Liver (tissue), 9 donors: ENCODE data around the gene CSNK1G2. TPM values are rescaled to one million over a fixed set of nuclear protein-coding genes. Genes with fewer than 3 reads are reported as not detected.

Experiments used
- DNase-seq: peaks from one replicate; pipeline ENCODE4 v3.0.0-alpha.2; 2017; ENCODE audit warnings: low spot score
- H3K27ac ChIP-seq, 2 donors: one replicate each; pipeline ENCODE4 v1.7.0; 2013; ENCODE audit warnings: inconsistent platforms in 2 of 2, low read length in 2 of 2, control low read depth in 1 of 2, low read depth in 1 of 2, mild to moderate bottlenecking in 1 of 2
- H3K27me3 ChIP-seq, 4 donors: one replicate each; pipeline versions ENCODE4 v1.6.1 to v1.7.0; 2013; ENCODE audit warnings: low read length in 3 of 4, inconsistent platforms in 1 of 4, mild to moderate bottlenecking in 1 of 4, moderate library complexity in 1 of 4; ENCODE audit not compliant: control insufficient read depth in 4 of 4, insufficient read depth in 4 of 4
- H3K36me3 ChIP-seq, 4 donors: one replicate each; pipeline versions ENCODE4 v1.6.1 to v1.7.0; 2013; ENCODE audit warnings: low read length in 3 of 4, mild to moderate bottlenecking in 3 of 4, low read depth in 1 of 4, moderate library complexity in 1 of 4; ENCODE audit not compliant: control insufficient read depth in 4 of 4, insufficient read depth in 3 of 4
- H3K4me1 ChIP-seq, 4 donors: one replicate each; pipeline versions ENCODE4 v1.6.1 to v1.7.0; 2013; ENCODE audit warnings: low read length in 3 of 4, mild to moderate bottlenecking in 3 of 4, moderate library complexity in 1 of 4; ENCODE audit not compliant: control insufficient read depth in 4 of 4, insufficient read depth in 4 of 4
- H3K4me3 ChIP-seq, 3 donors: one replicate each; pipeline versions ENCODE4 v1.6.1 to v1.7.0; 2013; ENCODE audit warnings: low read length in 3 of 3, control low read depth in 1 of 3, low read depth in 1 of 3, mild to moderate bottlenecking in 1 of 3
- H3K9ac ChIP-seq, 2 donors: one replicate each; pipeline ENCODE4 v1.7.0; 2013; ENCODE audit warnings: low read length in 2 of 2, mild to moderate bottlenecking in 2 of 2, moderate library complexity in 2 of 2, control low read depth in 1 of 2, low read depth in 1 of 2
- H3K9me3 ChIP-seq, 4 donors: one replicate each; pipeline versions ENCODE4 v1.6.1 to v1.7.0; 2013; ENCODE audit warnings: low read length in 3 of 4; ENCODE audit not compliant: control insufficient read depth in 4 of 4
- CTCF ChIP-seq: fragments of 150-350 bp; IDR thresholded peaks from 2 replicates; pipeline ENCODE4 v1.5.1; 2017; ENCODE audit warnings: improper control_type of control experiment, low read depth, low read length; ENCODE audit not compliant: missing input control
- EGR1 ChIP-seq, 2 donors: IDR thresholded peaks; 2 replicates each; pipeline ENCODE4 v1.6.1; 2016 to 2018; ENCODE audit warnings: antibody characterized with exemption in 2 of 2, low read depth in 2 of 2
- FOXA1 ChIP-seq: IDR thresholded peaks from 2 replicates; pipeline ENCODE4 v1.6.1; 2016; ENCODE audit warnings: antibody characterized with exemption
- FOXA2 ChIP-seq: IDR thresholded peaks from 2 replicates; pipeline ENCODE4 v1.6.1; 2016; ENCODE audit warnings: antibody characterized with exemption
- GABPA ChIP-seq, 2 donors: IDR thresholded peaks in 1 of 2; conservative IDR thresholded peaks in 1 of 2; 2 replicates each; pipeline ENCODE4 v1.6.1; 2016; ENCODE audit warnings: antibody characterized with exemption in 2 of 2, mild to moderate bottlenecking in 1 of 2, moderate library complexity in 1 of 2
- HNF4A ChIP-seq, 2 donors: conservative IDR thresholded peaks; 2 replicates each; pipeline ENCODE4 v1.6.1; 2016; ENCODE audit warnings: antibody characterized with exemption in 2 of 2, mild to moderate bottlenecking in 2 of 2
- HNF4G ChIP-seq: IDR thresholded peaks from 2 replicates; pipeline ENCODE4 v1.6.1; 2016; ENCODE audit warnings: antibody characterized with exemption
- JUND ChIP-seq, 2 donors: IDR thresholded peaks; 2 replicates each; pipeline ENCODE4 v1.6.1; 2016; ENCODE audit warnings: antibody characterized with exemption in 2 of 2
- NR2F2 ChIP-seq: IDR thresholded peaks from 2 replicates; pipeline ENCODE4 v1.6.1; 2016; ENCODE audit warnings: antibody characterized with exemption
- RAD21 ChIP-seq, 2 donors: IDR thresholded peaks; 2 replicates each; pipeline ENCODE4 v1.6.1; 2016; ENCODE audit warnings: antibody characterized with exemption in 2 of 2, mild to moderate bottlenecking in 2 of 2
- TAF1 ChIP-seq: conservative IDR thresholded peaks from 2 replicates; pipeline ENCODE4 v1.6.1; 2016; ENCODE audit warnings: antibody characterized with exemption, mild to moderate bottlenecking
- ZBTB33 ChIP-seq: IDR thresholded peaks from 2 replicates; pipeline ENCODE4 v1.6.1; 2016; ENCODE audit warnings: antibody characterized with exemption
- WGBS: extraction: QIAGEN DNeasy Blood & Tissue Kit; methylation state at CpG from one replicate; pipeline ENCODE4 v1.1.7; 2013; 5-methylcytosine and 5-hydroxymethylcytosine counted together
- polyA plus RNA-seq, 2 donors: library from polyadenylated mRNA; stranded (reverse) in 1 of 2; unstranded in 1 of 2; fragments of 200-250 nt in 1 of 2; fragments of >200 nt in 1 of 2; fragmentation: Nextera tagmentation in 1 of 2; extraction: Ambion mirVana in 1 of 2; gene quantifications; one replicate each; pipeline versions ENCODE4 v1.2.1 to v1.2.3, GENCODE V29; 2013 to 2015
- total RNA-seq, 2 donors: library from RNA; depleted of rRNA; stranded (reverse); fragments of >200 nt; gene quantifications; one replicate each; pipeline ENCODE4 v1.2.3, GENCODE V29; 2014
- TF ChIP-seq, protein P1 (sequence below): IDR thresholded peaks from 2 replicates; pipeline ENCODE4 v1.6.1; 2016; ENCODE audit warnings: antibody characterized with exemption, mild to moderate bottlenecking
- TF ChIP-seq, protein P2 (sequence below): IDR thresholded peaks from 2 replicates; pipeline ENCODE4 v1.6.1; 2016; ENCODE audit warnings: antibody characterized with exemption
- TF ChIP-seq, protein P3 (sequence below): IDR thresholded peaks from 2 replicates; pipeline ENCODE4 v1.6.1; 2016; ENCODE audit warnings: antibody characterized with exemption
- donor health status: healthy.
- donor health status: healthy.
- donor health status: healthy.
- donor health status: healthy.
- donor health status: healthy.

Gene CSNK1G2
- total and polyA plus RNA-seq, 4 donors, result 3.5 to 30.6 (median 23.9) TPM

DNA sequence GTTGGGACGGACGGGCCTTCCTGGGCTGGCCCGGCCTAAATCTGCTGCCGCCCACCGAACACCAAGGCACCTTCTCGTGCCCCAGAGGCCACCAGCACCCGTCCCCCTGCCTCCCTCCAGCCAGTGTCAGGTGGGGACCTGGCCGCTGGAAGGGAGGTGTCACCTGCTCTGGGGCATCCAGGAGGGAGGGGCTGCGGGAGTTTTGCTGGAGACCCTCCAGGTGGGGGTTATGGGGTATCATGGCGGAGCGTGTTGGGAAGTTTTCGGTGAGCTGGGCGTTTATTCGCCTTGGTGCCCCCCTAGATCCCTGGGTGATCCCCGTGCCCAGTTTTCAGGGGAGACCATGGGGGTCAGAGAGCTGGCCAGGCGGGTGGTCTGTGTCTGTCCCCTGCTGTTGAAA, 9.7 kb downstream of the CSNK1G2 start:
- TF ChIP-seq ZBTB33 (no peak), HNF4A (conservative IDR thresholded peaks at IDR 0.05) (no peak), FOXA1 (no peak), CTCF (no peak), RAD21 (IDR thresholded peaks at IDR 0.05) (no peak), EGR1 (IDR thresholded peaks at IDR 0.05; ENCODE audit: low read depth in 2 of 2) (no peak), JUND (IDR thresholded peaks at IDR 0.05) (no peak), NR2F2 (no peak), TAF1 (no peak)
- peaks cover 0 to 10% (median 2%) of the 10 kb centered on the region in 4 donors for H3K36me3 ChIP-seq
- no peaks in the 10 kb centered on the region for H3K9me3 ChIP-seq
- no peak overlapping the region for H3K9ac ChIP-seq
- no peaks in the 10 kb centered on the region for H3K4me1 ChIP-seq
- no peak for DNase-seq
- H3K27me3 ChIP-seq, result no peaks in the 10 kb centered on the region
- no peak overlapping the region for H3K4me3 ChIP-seq
- H3K27ac ChIP-seq, result no peak overlapping the region
- WGBS, result 97% methylated on average over 16 of the region's 16 CpGs

DNA sequence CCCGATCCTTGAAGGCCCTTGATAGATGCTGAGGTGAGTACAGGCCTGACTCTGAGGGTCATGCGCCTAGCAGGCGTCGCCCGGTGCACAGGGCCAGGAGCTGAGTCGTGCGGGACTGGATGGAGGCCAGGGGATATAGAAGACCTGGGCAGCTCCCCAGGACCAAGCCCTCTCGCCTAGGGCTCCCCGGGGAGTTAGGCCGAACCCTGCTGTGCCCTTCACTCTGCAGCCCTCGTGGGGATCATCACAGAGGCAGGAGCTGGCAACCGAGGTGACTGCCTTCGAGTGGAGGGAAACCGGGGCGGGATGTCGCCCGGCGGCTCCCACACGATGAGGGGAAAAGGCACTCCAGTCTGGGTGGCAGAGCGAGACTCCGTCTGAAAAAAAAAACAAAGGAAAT, 11.7 kb downstream of the CSNK1G2 start:
- H3K27me3 ChIP-seq, result no peaks in the 10 kb centered on the region
- H3K27ac ChIP-seq, result no peak overlapping the region
- no peaks in the 10 kb centered on the region for H3K4me1 ChIP-seq
- peaks cover 0 to 11% (median 2%) of the 10 kb centered on the region in 4 donors for H3K36me3 ChIP-seq
- H3K4me3 ChIP-seq, result no peak overlapping the region
- TF ChIP-seq, protein P1, sequence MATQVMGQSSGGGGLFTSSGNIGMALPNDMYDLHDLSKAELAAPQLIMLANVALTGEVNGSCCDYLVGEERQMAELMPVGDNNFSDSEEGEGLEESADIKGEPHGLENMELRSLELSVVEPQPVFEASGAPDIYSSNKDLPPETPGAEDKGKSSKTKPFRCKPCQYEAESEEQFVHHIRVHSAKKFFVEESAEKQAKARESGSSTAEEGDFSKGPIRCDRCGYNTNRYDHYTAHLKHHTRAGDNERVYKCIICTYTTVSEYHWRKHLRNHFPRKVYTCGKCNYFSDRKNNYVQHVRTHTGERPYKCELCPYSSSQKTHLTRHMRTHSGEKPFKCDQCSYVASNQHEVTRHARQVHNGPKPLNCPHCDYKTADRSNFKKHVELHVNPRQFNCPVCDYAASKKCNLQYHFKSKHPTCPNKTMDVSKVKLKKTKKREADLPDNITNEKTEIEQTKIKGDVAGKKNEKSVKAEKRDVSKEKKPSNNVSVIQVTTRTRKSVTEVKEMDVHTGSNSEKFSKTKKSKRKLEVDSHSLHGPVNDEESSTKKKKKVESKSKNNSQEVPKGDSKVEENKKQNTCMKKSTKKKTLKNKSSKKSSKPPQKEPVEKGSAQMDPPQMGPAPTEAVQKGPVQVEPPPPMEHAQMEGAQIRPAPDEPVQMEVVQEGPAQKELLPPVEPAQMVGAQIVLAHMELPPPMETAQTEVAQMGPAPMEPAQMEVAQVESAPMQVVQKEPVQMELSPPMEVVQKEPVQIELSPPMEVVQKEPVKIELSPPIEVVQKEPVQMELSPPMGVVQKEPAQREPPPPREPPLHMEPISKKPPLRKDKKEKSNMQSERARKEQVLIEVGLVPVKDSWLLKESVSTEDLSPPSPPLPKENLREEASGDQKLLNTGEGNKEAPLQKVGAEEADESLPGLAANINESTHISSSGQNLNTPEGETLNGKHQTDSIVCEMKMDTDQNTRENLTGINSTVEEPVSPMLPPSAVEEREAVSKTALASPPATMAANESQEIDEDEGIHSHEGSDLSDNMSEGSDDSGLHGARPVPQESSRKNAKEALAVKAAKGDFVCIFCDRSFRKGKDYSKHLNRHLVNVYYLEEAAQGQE, result no peak
- TF ChIP-seq ZBTB33 (no peak), NR2F2 (no peak), CTCF (no peak), FOXA2 (no peak), EGR1 (IDR thresholded peaks at IDR 0.05; ENCODE audit: low read depth in 2 of 2) (no peak), HNF4A (conservative IDR thresholded peaks at IDR 0.05) (no peak), HNF4G (no peak), GABPA (IDR thresholded peaks at IDR 0.05 in 1 of 2, conservative IDR thresholded peaks at IDR 0.05 in 1 of 2) (no peak), TAF1 (no peak), JUND (IDR thresholded peaks at IDR 0.05) (no peak)
- TF ChIP-seq, protein P2, sequence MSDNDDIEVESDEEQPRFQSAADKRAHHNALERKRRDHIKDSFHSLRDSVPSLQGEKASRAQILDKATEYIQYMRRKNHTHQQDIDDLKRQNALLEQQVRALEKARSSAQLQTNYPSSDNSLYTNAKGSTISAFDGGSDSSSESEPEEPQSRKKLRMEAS, result no peak
- TF ChIP-seq, protein P3, sequence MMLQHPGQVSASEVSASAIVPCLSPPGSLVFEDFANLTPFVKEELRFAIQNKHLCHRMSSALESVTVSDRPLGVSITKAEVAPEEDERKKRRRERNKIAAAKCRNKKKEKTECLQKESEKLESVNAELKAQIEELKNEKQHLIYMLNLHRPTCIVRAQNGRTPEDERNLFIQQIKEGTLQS, result no peak
- no peak overlapping the region for H3K9ac ChIP-seq
- no peak for DNase-seq
- no peaks in the 10 kb centered on the region for H3K9me3 ChIP-seq
- WGBS, result 93% methylated on average over 21 of the region's 21 CpGs
